Hematopoietic multipotent progenitor cell treated with erythropoietin and hydrocortisone succinate and interleukin-3 and kit ligand, for 4 days (in vitro differentiated cells): ENCODE data around the gene SLC26A1.
A peak's percentile ranks its signal among the peaks of the same experiment; 100 is the strongest.

Experiments used
- DNase-seq: peaks from one replicate; pipeline ENCODE4 v3.0.0-alpha.2; 2015

SLC26A1 gene

GRCh38 chr4:993111-994029 lies at the start of gene SLC26A1:
Gene SLC26A1, minus strand, starts transcription at chr4:993404. Its CDS starts 1,701 bp downstream, at chr4:991703.
- DNase-seq, result no peak

GRCh38 chr4:1042352-1043055 lies 49.3 kb upstream of the SLC26A1 start:
- DNase-seq, result no peak

DNA sequence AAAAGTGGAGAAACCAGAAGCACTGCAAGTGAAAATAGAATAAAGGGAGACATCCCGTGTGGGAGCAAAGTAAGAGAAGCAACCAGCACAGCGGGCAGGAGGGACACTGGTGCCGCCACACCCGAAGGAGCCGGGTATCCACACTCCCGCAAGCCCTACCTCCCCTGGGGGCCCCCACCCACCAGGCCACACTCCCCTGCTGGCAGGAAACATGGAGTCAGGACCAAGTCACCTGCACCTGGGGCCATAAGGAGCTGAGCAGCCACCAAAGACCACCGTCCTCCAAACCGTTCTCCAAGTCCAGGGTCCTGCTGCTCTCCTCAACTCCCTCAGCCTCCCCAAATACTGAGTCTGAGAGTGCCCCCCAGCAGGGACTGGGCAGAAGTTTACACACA lies 48.7 kb upstream of the SLC26A1 start:
- no peak for DNase-seq

DNA sequence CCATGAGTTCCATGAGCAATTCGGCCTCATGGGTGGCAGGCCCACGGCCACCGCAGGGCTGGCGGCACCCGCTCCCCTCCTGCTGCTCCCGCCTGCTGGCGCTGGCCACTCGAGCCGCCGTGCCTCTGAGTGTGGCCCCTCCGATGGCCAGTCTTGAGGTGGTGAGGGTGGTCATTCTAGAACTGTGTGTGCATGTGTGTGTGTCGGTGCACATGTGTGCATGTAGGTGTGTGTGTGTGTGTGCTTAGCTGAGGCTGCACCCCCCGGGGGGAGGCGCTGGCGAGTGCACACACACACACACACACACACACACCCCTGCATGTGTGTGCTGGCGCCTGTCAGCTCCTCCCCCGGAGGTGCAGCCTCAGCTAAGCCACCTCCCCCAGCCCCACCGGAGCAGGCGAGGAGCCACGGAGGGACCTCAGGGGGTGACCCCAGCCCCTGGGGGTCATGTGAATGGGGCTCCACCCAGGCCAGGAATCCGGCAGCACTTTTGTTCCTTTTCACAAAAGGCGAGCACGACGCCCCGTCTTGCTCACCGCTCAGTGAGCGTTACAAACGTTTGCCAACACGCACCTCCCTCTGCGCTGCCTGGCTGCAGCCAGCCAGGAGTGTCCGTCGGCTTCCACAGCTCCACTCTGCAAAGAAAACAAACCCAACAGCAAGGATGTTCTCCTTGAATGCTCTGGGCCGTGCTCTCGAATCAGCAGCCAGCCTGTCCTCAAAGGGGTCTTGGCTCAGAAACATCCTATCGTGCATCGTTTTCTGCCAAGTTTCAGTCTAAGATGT lies 48.1 kb upstream of the SLC26A1 start:
- DNase-seq, result no peak

GRCh38 chr4:1040344-1041146 lies 47.3 kb upstream of the SLC26A1 start:
- no peak for DNase-seq

DNA sequence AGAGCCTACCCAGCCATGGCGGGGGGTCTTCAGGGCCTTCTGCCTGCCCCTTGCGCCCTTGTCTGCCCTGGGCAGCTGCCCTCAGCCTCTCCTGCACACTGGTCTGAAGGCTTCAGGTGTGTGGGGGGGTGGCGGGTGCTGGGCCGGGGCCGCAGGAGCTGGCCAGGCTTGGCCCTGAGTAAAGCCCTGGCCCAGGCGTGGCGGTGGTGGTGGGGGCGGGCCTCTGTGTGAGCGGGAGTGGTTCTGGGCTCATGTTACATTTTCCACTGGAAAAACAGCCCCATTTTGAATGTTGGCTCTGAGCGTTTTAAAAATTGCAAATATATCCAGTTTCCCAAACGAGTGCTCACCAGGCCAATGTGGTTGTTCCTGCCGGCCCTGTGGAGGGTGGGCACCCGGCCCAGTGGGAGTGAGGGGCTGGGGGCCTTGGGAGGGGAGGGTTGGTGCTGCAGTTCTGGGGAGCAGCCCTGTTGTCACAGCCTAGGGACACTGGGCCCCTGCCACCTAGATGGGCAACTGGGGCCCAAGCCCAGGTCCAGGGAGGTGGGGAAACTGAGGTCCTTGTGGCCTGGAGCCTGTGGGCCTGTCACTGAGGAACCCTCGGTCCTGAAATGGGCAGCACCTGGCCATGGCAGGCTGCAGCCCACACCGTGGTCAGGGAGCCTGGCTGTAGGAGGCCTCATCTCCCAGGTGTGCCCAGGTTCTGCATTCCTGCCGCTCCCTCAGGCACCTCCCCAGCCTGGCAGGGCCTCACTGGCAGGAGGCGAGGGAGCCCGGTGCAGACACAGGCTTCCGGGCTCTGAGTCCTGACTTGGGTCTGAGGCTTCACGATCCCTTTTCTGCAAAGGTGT lies 46.5 kb upstream of the SLC26A1 start:
- no peak for DNase-seq

GRCh38 chr4:1038948-1039492 lies 45.8 kb upstream of the SLC26A1 start:
- no peak for DNase-seq

GRCh38 chr4:1036976-1037810 lies 44.0 kb upstream of the SLC26A1 start:
- DNase-seq, result no peak

GRCh38 chr4:1036095-1036494 lies 42.9 kb upstream of the SLC26A1 start:
- no peak for DNase-seq

- DNase-seq, result no peak
Measured at GRCh38 chr4:1035510-1035909, 42.3 kb upstream of the SLC26A1 start.

DNA sequence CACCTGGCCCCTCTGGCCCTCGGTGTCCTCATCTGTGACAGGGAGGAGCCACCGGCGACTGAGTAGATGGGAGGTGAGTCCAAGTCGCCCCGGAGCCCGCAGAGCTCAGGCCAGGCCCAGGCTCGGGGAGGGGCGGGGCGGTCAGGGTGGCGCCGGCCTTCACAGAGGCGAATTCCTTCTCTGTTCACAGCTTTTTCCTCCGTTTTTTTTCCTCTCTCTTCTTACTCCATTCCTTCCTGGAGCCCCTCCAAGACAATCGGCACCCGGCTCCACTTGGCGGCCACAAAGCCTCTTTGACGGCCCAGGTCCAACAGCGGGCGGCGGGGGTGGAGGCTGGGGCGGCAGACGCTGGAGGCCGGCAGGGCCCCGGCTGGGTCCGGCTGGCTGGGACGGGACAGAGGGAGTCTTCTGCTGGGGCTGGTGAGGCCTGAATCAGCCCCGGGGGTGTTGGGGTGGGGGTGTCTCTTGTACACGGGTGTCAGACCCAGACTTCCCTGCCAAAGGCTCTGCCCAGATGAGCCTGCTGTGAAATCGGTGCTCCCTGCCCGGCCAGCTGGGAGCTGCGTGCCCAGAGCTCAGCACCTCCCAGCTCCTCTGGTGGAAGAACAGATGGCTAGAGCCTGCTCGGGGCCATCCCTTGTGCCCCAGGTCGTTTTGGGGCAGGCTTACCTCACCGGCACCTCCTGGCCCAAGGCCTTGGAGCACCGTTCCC lies 40.8 kb upstream of the SLC26A1 start:
- no peak for DNase-seq

DNA sequence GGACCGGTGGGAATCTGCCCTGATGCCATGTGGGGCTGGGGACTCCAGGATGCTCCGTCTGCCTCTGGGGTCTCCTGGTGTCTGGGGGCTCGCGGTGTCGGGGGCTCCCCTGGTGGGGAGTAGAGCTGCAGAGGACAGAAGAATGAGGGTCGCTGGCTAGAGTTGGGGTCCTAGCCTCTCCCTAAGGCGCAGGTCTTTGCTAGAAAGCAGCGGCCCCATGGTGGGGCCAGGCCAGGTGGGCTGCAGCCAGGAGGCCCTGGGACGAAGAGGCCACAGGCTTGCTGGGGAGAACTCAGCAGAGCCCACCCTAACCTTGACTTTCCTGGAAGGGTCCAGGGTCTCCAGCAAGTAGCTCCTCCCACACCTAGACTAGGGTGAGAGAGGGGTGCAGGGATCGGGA lies 39.7 kb upstream of the SLC26A1 start:
- DNase-seq, result no peak

GRCh38 chr4:1031956-1032795 lies 39.0 kb upstream of the SLC26A1 start:
- DNase-seq, result peak; percentile 41

DNA sequence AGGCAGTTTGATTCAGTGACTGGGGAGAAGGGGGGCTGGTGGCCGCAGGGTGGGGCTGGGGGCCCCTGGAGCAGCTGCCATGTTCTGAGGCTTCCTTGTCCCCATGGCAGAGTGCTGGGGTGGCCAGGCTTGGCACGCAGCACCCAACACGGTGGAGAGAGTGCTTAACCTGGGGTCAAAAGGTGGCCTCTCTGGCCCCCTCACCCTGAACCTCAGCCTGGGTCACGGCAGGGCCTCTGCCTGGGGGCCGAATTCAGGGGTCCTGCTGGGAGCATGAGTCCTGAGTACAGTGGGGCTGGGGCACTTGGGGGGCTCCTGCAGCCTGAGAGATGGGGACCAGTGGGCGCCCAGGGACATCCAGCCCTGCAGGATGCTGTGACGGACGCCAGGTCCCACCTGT lies 38.1 kb upstream of the SLC26A1 start:
- DNase-seq, result no peak

- DNase-seq, result peak; percentile 36
Measured at GRCh38 chr4:1030559-1030958, 37.4 kb upstream of the SLC26A1 start.

DNA sequence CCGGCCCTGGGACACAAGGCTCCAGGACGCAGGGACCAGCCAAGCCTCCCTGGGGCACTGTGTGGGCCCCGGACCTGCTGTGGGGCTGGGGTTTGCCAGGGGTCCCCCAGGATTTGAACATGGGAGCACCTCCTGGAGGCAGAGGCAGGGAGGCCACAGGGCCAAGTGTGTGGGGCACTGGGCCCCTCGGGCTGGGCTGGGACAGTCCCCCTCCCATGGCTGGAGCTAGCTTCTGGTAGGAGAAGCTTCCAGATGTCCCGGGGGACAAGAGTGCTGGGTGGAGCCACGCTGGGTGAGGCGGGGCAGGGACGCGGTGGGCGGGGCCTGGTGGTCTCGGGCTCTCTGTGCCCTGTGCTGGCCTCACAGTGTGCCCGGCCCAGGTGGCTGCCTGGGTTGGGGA lies 36.8 kb upstream of the SLC26A1 start:
- peak; percentile 28 for DNase-seq

DNA sequence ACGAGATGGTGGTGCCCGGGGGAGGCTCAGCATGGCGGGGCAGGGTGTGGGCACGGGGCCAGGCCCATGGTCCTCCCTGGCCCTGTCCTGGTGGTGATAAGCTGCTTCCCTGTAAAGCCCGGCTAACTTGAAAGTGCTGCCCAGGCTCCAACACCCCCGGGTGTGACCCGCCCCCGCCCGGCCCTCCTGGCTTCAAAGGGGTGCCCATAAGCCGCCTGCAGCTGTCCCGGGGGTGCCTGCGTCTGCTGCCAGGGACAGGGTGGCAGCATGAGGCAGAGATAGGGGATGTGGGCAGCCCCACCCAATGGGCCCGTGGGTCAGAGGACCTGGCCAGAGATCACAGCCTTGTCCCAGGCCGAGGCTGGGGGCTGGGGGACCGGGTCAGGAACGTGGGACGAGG lies 36.3 kb upstream of the SLC26A1 start:
- DNase-seq, result peak; percentile 84

GRCh38 chr4:1028574-1029220 lies 35.5 kb upstream of the SLC26A1 start:
- no peak for DNase-seq
